Stimulated activated CD4-positive, alpha-beta T cell treated with anti-CD3 and anti-CD28 coated beads, TNF-alpha, amount 100 ng/mL, for 1 hour (primary cell): ENCODE data around the gene CTNNA3.

ENCODE experiments used
- DNase-seq, 3 donors: peaks; one replicate each; pipeline ENCODE4 v3.0.0-alpha.2; 2020; ENCODE audit warnings: low read depth in 3 of 3, low spot score in 1 of 3

Gene CTNNA3

GRCh38 chr10:66008221-66008620, 1687.8 kb downstream of the CTNNA3 start:
- no peak for DNase-seq

- DNase-seq, result no peak
Measured at GRCh38 chr10:66006411-66006810, 1689.6 kb downstream of the CTNNA3 start.

GRCh38 chr10:65993451-65993850, 1702.5 kb downstream of the CTNNA3 start:
- DNase-seq, result no peak

GRCh38 chr10:65968871-65969270, 1727.1 kb downstream of the CTNNA3 start:
- no peak for DNase-seq

GRCh38 chr10:65968437-65968836, 1727.6 kb downstream of the CTNNA3 start:
- no peak for DNase-seq

- no peak for DNase-seq
Measured at GRCh38 chr10:65964205-65964604, 1731.8 kb downstream of the CTNNA3 start.

GRCh38 chr10:65952086-65952485, 1743.9 kb downstream of the CTNNA3 start:
- no peak for DNase-seq

- DNase-seq, result no peak
Measured at GRCh38 chr10:65950075-65950474, 1745.9 kb downstream of the CTNNA3 start.

GRCh38 chr10:65949526-65949925, 1746.5 kb downstream of the CTNNA3 start:
- DNase-seq, result no peak

- DNase-seq, result no peak
Measured at GRCh38 chr10:65945061-65945460, 1750.9 kb downstream of the CTNNA3 start.

- no peak for DNase-seq
Measured at GRCh38 chr10:65943451-65943850, 1752.5 kb downstream of the CTNNA3 start.

- no peak for DNase-seq
Measured at GRCh38 chr10:65940816-65941662, 1755.0 kb downstream of the CTNNA3 start.

GRCh38 chr10:65940105-65940504, 1755.9 kb downstream of the CTNNA3 start:
- DNase-seq, result no peak

GRCh38 chr10:65931291-65932070, 1764.5 kb downstream of the CTNNA3 start:
- no peak for DNase-seq

- no peak for DNase-seq
Measured at GRCh38 chr10:65911151-65911835, 1784.7 kb downstream of the CTNNA3 start.

GRCh38 chr10:65910209-65910608, 1785.8 kb downstream of the CTNNA3 start:
- DNase-seq, result no peak

- no peak for DNase-seq
Measured at GRCh38 chr10:65907199-65907712, 1788.7 kb downstream of the CTNNA3 start.

- DNase-seq, result no peak
Measured at GRCh38 chr10:65903620-65904019, 1792.4 kb downstream of the CTNNA3 start.

- no peak for DNase-seq
Measured at GRCh38 chr10:65900271-65900670, 1795.7 kb downstream of the CTNNA3 start.

GRCh38 chr10:65898055-65898454, 1797.9 kb downstream of the CTNNA3 start:
- no peak for DNase-seq

- no peak for DNase-seq
Measured at GRCh38 chr10:65894961-65895360, 1801.0 kb downstream of the CTNNA3 start.
